ENCODE measurements around the gene LRP2BP. TPM values are rescaled to one million over a fixed set of nuclear protein-coding genes. Genes with fewer than 3 reads are reported as not detected.

The LRP2BP gene
- total and polyA plus RNA-seq, 2 of the 13 experiments (the other 11 are each of a cell fraction or from before 2014, with no cell fraction given), result 0.22 to 0.29 TPM

DNA sequence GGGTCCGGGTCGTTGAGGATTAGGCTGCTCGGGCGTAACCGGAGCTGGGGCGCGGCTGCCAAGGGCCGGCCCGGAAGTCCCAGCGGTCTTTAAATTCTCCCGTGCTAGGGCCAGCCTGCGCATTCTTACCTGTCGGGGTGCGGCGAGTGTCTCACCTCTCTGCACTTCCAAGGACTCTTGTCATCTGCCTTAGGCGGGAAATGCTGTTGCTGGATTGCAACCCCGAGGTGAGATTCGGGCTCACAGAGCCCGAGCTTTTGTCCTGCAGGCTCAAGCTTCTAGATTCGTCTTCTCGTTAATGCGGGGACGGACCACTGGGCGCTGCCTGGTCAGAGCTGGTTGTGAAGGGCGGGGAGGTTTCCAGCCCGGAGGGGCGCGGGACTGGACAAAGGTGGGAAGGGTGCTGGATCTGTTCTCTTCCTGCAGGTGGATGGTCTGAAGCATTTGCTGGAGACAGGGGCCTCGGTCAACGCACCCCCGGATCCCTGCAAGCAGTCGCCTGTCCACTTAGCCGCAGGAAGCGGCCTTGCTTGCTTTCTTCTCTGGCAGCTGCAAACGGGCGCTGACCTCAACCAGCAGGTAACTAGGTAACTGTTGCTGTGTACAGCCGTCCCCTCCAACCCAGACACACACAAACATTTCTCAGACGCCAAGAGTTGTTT lies 1.1 kb upstream of the LRP2BP start, which contains the start of gene ANKRD37 (continued):
- peak; percentile 43; the same call in 1 of the 2 replicates for TF ChIP-seq ZNF619 (CRISPR knock-in tag; IDR thresholded peaks at IDR 0.05)
- TF ChIP-seq, protein P1, sequence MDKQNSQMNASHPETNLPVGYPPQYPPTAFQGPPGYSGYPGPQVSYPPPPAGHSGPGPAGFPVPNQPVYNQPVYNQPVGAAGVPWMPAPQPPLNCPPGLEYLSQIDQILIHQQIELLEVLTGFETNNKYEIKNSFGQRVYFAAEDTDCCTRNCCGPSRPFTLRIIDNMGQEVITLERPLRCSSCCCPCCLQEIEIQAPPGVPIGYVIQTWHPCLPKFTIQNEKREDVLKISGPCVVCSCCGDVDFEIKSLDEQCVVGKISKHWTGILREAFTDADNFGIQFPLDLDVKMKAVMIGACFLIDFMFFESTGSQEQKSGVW (CRISPR knock-in tag; IDR thresholded peaks at IDR 0.05; ENCODE audit: borderline replicate concordance), result 0 out of 2 replicates have a peak, but pooled peaks have one; percentile 7
- TF ChIP-seq ZNF557 (CRISPR knock-in tag; IDR thresholded peaks at IDR 0.05), result peak; percentile 88; the same call in 1 of the 2 replicates
- TF ChIP-seq NCOA1 (CRISPR knock-in tag; IDR thresholded peaks at IDR 0.05), result no peak
- TF ChIP-seq, protein P2, sequence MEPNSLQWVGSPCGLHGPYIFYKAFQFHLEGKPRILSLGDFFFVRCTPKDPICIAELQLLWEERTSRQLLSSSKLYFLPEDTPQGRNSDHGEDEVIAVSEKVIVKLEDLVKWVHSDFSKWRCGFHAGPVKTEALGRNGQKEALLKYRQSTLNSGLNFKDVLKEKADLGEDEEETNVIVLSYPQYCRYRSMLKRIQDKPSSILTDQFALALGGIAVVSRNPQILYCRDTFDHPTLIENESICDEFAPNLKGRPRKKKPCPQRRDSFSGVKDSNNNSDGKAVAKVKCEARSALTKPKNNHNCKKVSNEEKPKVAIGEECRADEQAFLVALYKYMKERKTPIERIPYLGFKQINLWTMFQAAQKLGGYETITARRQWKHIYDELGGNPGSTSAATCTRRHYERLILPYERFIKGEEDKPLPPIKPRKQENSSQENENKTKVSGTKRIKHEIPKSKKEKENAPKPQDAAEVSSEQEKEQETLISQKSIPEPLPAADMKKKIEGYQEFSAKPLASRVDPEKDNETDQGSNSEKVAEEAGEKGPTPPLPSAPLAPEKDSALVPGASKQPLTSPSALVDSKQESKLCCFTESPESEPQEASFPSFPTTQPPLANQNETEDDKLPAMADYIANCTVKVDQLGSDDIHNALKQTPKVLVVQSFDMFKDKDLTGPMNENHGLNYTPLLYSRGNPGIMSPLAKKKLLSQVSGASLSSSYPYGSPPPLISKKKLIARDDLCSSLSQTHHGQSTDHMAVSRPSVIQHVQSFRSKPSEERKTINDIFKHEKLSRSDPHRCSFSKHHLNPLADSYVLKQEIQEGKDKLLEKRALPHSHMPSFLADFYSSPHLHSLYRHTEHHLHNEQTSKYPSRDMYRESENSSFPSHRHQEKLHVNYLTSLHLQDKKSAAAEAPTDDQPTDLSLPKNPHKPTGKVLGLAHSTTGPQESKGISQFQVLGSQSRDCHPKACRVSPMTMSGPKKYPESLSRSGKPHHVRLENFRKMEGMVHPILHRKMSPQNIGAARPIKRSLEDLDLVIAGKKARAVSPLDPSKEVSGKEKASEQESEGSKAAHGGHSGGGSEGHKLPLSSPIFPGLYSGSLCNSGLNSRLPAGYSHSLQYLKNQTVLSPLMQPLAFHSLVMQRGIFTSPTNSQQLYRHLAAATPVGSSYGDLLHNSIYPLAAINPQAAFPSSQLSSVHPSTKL (CRISPR knock-in tag; IDR thresholded peaks at IDR 0.05), result peak; percentile 2
- no peak for TF ChIP-seq ZNF232 (CRISPR knock-in tag; IDR thresholded peaks at IDR 0.05; ENCODE audit: borderline replicate concordance)
- 0 out of 2 replicates have a peak, but pooled peaks have one; percentile 2 for TF ChIP-seq ZNF891 (CRISPR knock-in tag; IDR thresholded peaks at IDR 0.05)
- TF ChIP-seq, protein P3, sequence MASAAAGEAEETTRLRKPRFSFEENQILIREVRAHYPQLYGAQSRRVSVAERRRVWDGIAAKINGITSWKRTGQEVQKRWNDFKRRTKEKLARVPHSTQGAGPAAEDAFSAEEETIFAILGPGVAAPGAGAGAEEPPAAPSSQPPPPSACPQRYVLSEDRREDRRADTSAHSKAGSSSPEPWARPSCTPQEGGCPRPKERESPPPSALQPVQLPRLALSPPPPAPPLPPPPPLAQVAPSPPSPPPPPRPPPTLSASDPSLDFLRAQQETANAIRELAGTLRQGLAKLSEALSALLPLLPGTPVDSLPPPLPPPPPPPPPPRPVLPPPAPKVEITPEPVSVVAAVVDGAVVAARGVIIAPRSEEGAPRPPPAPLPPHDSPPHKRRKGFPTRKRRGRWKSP (CRISPR knock-in tag; IDR thresholded peaks at IDR 0.05), result 0 out of 2 replicates have a peak, but pooled peaks have one; percentile 34
- TF ChIP-seq, protein P4, sequence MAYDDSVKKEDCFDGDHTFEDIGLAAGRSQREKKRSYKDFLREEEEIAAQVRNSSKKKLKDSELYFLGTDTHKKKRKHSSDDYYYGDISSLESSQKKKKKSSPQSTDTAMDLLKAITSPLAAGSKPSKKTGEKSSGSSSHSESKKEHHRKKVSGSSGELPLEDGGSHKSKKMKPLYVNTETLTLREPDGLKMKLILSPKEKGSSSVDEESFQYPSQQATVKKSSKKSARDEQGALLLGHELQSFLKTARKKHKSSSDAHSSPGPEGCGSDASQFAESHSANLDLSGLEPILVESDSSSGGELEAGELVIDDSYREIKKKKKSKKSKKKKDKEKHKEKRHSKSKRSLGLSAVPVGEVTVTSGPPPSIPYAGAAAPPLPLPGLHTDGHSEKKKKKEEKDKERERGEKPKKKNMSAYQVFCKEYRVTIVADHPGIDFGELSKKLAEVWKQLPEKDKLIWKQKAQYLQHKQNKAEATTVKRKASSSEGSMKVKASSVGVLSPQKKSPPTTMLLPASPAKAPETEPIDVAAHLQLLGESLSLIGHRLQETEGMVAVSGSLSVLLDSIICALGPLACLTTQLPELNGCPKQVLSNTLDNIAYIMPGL (CRISPR knock-in tag; IDR thresholded peaks at IDR 0.05; ENCODE audit: borderline replicate concordance in 1 of 2, low read depth in 1 of 2), result peak in 1 of 2 experiments; percentile 19; a peak in 2 of 4 replicates
- no peak for TF ChIP-seq ZNF235 (CRISPR knock-in tag; IDR thresholded peaks at IDR 0.05; ENCODE audit: borderline replicate concordance)
- TF ChIP-seq, protein P5, sequence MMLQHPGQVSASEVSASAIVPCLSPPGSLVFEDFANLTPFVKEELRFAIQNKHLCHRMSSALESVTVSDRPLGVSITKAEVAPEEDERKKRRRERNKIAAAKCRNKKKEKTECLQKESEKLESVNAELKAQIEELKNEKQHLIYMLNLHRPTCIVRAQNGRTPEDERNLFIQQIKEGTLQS (CRISPR knock-in tag; IDR thresholded peaks at IDR 0.05), result no peak
- TF ChIP-seq, protein P6, sequence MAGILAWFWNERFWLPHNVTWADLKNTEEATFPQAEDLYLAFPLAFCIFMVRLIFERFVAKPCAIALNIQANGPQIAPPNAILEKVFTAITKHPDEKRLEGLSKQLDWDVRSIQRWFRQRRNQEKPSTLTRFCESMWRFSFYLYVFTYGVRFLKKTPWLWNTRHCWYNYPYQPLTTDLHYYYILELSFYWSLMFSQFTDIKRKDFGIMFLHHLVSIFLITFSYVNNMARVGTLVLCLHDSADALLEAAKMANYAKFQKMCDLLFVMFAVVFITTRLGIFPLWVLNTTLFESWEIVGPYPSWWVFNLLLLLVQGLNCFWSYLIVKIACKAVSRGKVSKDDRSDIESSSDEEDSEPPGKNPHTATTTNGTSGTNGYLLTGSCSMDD (CRISPR knock-in tag; IDR thresholded peaks at IDR 0.05), result no peak
- no peak for TF ChIP-seq ZNF383 (CRISPR knock-in tag; IDR thresholded peaks at IDR 0.05; ENCODE audit: borderline replicate concordance)
- TF ChIP-seq ZBTB42 (CRISPR knock-in tag; IDR thresholded peaks at IDR 0.05), result 0 out of 2 replicates have a peak, but pooled peaks have one; percentile 1
- no peak for TF ChIP-seq JUN (CRISPR knock-in tag; IDR thresholded peaks at IDR 0.05)
- peak; percentile 17; the same call in 1 of the 2 replicates for TF ChIP-seq MEF2D (CRISPR knock-in tag; IDR thresholded peaks at IDR 0.05)
- TF ChIP-seq ZNF343 (CRISPR knock-in tag; IDR thresholded peaks at IDR 0.05), result 0 out of 2 replicates have a peak, but pooled peaks have one; percentile 12

Data from HepG2 (cell line).